ENCODE results near the gene REST. TPM values are rescaled to one million over a fixed set of nuclear protein-coding genes. Genes with fewer than 3 reads are reported as not detected.
"Not testable (repeated sequence)": the region's sequence is repeated elsewhere in the genome, so short reads cannot be mapped to it uniquely, and the experiment has no call there.

The REST gene
- total and polyA plus RNA-seq, 11 donors = 4.4 to 41.6 (median 26.8) TPM

DNA sequence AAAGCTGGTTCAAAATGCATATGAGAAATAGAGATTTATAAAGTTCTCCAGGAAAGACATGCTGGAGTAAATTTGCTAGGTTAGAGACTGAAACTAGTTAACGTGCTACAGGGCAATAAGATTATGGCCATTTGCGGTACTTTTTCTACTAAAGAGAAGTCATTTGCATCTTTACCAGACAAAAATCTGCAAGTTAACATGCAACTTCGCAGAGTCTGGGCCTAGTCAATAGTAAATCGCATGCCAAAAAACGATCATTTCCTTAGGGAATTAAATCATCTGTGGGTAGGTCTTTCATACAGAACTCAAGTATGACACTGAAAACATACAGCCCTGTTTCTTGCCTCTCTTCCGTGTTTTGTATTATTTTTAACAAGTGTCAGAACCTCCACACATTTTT, 32.8 kb upstream of the REST start:
- WGBS, 4 donors = 58 to 71% (median 64%) methylated on average over 6 of the region's 6 CpGs
- Histone ChIP-seq H3K9me3 (no peaks in the 10 kb centered on the region), H3K4me1 (peaks cover 0 to 16% (median 4%) of the 10 kb centered on the region in 12 donors), H3K36me3 (no peaks in the 10 kb centered on the region), H3K27me3 (no peaks in the 10 kb centered on the region), H3K27ac (no peak overlapping the region), H3K4me3 (no peak overlapping the region)
- ATAC-seq = no peak
- DNase-seq = no peak
- TF ChIP-seq, protein P1, sequence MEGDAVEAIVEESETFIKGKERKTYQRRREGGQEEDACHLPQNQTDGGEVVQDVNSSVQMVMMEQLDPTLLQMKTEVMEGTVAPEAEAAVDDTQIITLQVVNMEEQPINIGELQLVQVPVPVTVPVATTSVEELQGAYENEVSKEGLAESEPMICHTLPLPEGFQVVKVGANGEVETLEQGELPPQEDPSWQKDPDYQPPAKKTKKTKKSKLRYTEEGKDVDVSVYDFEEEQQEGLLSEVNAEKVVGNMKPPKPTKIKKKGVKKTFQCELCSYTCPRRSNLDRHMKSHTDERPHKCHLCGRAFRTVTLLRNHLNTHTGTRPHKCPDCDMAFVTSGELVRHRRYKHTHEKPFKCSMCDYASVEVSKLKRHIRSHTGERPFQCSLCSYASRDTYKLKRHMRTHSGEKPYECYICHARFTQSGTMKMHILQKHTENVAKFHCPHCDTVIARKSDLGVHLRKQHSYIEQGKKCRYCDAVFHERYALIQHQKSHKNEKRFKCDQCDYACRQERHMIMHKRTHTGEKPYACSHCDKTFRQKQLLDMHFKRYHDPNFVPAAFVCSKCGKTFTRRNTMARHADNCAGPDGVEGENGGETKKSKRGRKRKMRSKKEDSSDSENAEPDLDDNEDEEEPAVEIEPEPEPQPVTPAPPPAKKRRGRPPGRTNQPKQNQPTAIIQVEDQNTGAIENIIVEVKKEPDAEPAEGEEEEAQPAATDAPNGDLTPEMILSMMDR (IDR thresholded peaks at IDR 0.05) = no peak
- no peak for TF ChIP-seq POLR2A (IDR thresholded peaks at IDR 0.05)
- intact Hi-C loops (cut with DNase I) = no loop called here

DNA sequence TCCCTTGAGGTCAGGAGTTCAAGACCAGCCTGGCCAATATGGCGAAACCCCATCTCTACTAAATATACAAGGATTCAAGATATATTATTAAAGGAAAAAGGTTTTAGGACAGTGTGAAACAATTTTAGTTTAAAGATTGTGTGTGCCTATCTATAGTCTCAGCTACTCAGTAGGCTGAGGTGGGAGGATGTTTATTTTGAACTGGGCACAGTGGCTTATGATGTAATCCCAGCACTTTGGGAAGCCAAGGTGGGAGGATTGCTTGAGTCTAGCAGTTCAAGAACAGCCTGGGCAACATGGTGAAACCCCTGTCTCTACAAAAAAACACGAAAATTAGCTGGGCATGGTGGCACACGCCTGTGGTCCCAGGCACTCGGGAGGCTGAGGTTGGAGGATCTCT, 31.4 kb upstream of the REST start:
- H3K9me3 ChIP-seq = no peaks in the 10 kb centered on the region
- H3K4me1 ChIP-seq = peaks cover 0 to 7% (median under 1%) of the 10 kb centered on the region in 12 donors
- WGBS, 4 donors = 85 to 96% (median 91%) methylated on average over 4 of the region's 4 CpGs
- intact Hi-C loops (cut with DNase I) = no loop called here
- no peak overlapping the region for H3K27ac ChIP-seq
- ATAC-seq = no peak
- H3K4me3 ChIP-seq = no peak overlapping the region
- DNase-seq = no peak
- H3K36me3 ChIP-seq = no peaks in the 10 kb centered on the region
- no peaks in the 10 kb centered on the region for H3K27me3 ChIP-seq
- TF ChIP-seq POLR2A (IDR thresholded peaks at IDR 0.05) = no peak
- TF ChIP-seq, protein P1 (IDR thresholded peaks at IDR 0.05) = no peak

DNA sequence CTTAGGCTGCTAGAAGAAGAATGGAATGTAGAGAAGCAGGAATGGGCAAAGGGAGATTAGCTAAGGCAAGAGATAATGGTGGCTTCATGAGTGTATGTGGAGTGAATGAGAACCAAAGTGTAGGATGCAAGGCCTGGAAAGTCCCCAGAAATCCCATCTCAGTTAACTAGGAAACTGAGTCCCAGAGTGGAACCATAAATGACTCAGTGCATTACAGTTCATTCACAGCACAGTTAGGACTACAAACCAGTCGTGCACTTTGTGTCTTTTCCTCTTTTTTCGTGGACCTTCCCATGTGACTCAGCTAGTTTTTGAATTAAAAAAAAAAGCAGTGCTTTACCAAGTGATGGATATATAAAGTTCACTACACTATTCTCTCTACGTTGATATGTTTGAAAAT, 27.7 kb upstream of the REST start:
- intact Hi-C loops (cut with DNase I) = no loop called here
- Histone ChIP-seq H3K36me3 (no peaks in the 10 kb centered on the region), H3K27ac (no peak overlapping the region), H3K27me3 (no peaks in the 10 kb centered on the region), H3K9me3 (no peaks in the 10 kb centered on the region), H3K4me1 (no peaks in the 10 kb centered on the region), H3K4me3 (no peak overlapping the region)
- DNase-seq (no peak), ATAC-seq (no peak)
- 62 to 82% (median 73%) methylated on average over 3 of the region's 3 CpGs for WGBS, 4 donors
- TF ChIP-seq POLR2A (IDR thresholded peaks at IDR 0.05) = no peak
- TF ChIP-seq, protein P1 (IDR thresholded peaks at IDR 0.05) = no peak

DNA sequence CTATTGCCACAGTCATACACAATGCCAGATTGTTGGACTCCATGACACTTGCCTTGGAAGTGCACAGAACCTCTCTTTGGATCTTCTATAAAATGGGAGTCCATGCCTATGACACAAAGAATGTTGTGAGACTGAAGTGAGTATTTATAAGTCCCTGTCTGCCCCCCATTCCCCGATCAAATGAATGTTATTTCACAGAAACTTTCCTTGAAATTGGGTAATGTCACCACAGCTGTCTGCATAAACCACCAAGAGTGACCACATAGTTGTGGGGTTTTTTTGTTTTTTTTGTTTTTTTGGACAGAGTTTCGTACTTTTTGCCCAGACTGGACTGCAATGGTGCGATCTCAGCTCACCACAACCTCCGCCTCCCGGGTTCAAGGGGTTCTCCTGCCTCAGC, 27.1 kb upstream of the REST start:
- 88 to 92% (median 89%) methylated on average over 5 of the region's 5 CpGs for WGBS, 4 donors
- DNase-seq (no peak), ATAC-seq (no peak)

DNA sequence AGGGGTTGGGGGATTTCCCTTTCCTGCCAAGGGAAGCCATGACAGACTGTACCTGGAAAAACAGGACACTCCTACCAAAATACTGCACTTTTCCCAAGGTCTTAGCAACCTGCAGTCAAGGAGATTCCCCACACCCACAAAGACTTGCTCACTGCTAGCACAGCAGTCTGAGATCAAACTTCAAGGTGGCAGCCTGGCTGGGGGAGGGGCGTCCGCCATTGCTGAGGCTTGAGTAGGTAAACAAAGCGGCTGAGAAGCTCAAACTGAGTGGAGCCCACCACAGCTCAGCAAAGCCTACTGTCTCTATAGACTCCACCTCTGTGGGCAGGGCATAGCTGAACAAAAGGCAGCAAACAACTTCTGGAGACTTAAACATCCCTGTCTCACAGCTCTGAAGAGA, 23.2 kb upstream of the REST start:
- not testable (repeated sequence) for ATAC-seq

More for the DNA sequence above, 27.1 kb upstream of the REST start:
- Histone ChIP-seq H3K9me3 (no peaks in the 10 kb centered on the region), H3K4me1 (no peaks in the 10 kb centered on the region), H3K36me3 (no peaks in the 10 kb centered on the region), H3K27ac (no peak overlapping the region), H3K4me3 (no peak overlapping the region), H3K27me3 (no peaks in the 10 kb centered on the region)
- intact Hi-C loops (cut with DNase I) = no loop called here
- TF ChIP-seq, protein P1 (IDR thresholded peaks at IDR 0.05) = no peak
- no peak for TF ChIP-seq POLR2A (IDR thresholded peaks at IDR 0.05)

More for the DNA sequence above, 23.2 kb upstream of the REST start:
- H3K9me3 ChIP-seq; H3K4me1 ChIP-seq; H3K36me3 ChIP-seq; H3K27me3 ChIP-seq; DNase-seq; H3K27ac ChIP-seq; H3K4me3 ChIP-seq; intact Hi-C loops (cut with DNase I): not testable (repeated sequence)
- WGBS, 4 donors = 82 to 100% (median 83%) methylated on average over 1 to 3 of the region's 3 CpGs

Measured in heart left ventricle (tissue), 16 donors.